Fibroblast of peridontal ligament (primary cell): Measurements from ENCODE around the gene BCAP31.
"Not testable (repeated sequence)": the region's sequence is repeated elsewhere in the genome, so short reads cannot be mapped to it uniquely, and the experiment has no call there.

Experiments
- DNase-seq: peaks from one replicate; pipeline ENCODE4 v3.0.0-alpha.2; 2010; ENCODE audit errors: extremely low read depth

Gene BCAP31

DNA sequence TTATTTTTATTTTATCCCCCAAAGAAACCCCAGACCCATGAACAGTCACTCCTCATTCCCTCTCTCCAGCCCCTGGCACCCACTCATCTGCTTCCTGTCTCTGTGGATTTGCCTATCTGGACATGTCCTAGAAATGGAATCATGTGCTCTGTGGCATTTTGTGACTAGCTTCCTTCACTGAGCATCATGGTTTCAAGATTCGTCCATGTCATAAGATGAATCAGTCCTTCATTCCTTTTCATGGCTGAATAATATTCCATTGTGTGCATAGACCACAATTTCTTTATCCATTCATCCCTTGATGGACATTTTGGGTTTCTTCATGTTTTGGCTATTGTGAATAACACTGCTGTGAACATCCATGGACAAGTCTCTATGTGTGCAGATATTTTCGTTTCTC is 10.7 kb upstream of the BCAP31 start:
- DNase-seq = no peak

GRCh38 chrX:153733651-153734240 is 9.6 kb upstream of the BCAP31 start:
- no peak for DNase-seq

- no peak for DNase-seq
Measured at GRCh38 chrX:153732401-153732800, 8.2 kb upstream of the BCAP31 start.

- DNase-seq = no peak
Measured at GRCh38 chrX:153731845-153732215, 7.6 kb upstream of the BCAP31 start.

- DNase-seq = no peak
Measured at GRCh38 chrX:153731117-153731844, 7.1 kb upstream of the BCAP31 start.

DNA sequence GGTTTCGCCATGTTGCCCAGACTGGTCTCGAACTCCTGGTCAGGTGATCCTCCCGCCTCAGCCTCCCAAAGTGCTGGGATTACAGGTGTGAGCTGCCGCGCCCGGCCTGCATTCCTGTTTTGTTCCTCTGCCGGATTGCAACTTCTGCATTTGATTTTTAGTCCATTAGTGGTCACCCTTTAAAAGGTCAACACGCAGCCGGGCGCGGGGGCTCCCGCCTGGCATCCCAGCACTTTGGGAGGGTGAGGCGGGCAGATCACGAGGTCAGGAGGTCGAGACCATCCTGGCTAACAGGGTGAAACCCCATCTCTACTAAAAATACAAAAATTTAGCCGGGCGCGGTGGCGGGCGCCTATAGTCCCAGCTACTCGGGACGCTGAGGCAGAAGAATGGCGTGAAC is 5.9 kb upstream of the BCAP31 start:
- DNase-seq = not testable (repeated sequence)

- no peak for DNase-seq
Measured at GRCh38 chrX:153728951-153729631, 4.9 kb upstream of the BCAP31 start.

DNA sequence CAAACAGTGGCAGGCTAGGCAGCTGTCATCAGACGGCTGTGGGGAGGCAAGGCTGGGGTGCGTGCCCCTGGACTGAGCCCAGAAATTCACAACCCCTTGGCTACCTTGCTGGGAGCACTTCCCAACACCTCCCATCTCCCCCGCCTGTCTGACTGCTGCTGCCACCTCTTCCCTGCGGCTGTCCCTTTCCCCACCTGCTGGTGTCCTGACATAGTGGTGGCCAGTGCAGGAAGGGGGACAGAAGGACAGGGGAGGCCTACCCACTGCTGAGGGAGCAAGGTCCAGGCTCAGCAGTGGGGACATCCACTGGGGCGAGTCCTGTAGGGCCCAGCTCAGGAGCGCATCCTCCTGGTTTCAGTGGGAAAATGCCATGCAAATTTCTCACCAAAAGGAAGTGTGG is 3.9 kb upstream of the BCAP31 start:
- no peak for DNase-seq

GRCh38 chrX:153727123-153727931 is 3.1 kb upstream of the BCAP31 start:
- DNase-seq = peak; percentile 21

DNA sequence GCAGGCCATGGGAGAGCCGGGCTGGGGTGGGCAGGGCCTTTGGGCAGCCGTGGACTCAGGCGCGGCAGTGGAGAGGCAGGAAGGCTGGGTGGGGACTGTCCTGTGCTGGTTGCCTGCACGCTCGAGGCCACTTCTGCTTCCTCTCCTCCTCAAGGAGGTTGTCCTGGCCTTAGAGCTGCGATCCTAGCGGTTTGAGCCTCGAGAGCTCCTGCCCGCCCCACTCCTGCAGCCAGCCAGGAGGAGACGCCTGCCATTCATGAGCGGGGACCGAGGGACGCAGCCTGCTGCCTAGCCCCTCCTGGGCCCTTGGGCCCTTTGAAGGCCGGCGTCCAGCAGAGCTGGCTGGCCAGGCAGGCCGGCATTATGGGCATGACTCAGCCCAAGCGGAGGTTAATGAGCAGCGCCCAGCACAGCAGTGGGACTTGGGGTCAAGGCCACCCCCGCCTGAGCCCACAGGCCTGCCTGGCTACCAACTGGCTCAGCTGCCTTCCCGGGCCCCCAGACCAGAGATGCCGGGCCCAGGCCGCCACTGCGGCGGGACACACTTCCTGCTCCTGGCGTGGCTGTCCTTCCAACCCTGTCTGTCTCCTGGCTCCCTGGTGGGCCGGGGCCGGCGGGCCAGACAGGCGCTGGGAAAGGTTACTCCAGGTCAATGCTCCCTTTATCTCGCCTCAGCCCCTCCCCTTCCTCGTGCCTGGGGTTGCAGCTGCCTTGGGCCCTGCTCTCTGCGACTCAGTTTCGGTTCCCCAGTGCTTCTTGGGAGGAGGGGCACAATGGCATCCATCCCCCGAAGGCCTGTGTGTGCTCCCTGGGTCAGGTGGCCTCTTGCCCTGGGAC is 2.3 kb upstream of the BCAP31 start:
- DNase-seq = peak; percentile 21

DNA sequence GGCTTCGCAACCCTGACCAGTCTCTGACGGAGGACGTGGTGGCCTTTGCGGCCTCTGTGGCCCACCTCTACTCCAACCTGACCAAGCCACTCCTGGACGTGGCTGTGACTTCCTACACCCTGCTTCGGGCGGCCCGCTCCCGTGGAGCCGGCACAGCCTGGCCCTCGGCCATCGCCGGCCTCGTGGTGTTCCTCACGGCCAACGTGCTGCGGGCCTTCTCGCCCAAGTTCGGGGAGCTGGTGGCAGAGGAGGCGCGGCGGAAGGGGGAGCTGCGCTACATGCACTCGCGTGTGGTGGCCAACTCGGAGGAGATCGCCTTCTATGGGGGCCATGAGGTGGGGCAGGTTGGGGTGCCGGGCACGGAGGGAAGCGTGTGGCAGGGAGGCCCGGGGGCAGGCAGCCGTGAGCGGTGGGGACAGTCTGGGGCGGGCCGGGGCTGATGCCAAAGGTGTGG is 1.7 kb upstream of the BCAP31 start:
- no peak for DNase-seq

DNA sequence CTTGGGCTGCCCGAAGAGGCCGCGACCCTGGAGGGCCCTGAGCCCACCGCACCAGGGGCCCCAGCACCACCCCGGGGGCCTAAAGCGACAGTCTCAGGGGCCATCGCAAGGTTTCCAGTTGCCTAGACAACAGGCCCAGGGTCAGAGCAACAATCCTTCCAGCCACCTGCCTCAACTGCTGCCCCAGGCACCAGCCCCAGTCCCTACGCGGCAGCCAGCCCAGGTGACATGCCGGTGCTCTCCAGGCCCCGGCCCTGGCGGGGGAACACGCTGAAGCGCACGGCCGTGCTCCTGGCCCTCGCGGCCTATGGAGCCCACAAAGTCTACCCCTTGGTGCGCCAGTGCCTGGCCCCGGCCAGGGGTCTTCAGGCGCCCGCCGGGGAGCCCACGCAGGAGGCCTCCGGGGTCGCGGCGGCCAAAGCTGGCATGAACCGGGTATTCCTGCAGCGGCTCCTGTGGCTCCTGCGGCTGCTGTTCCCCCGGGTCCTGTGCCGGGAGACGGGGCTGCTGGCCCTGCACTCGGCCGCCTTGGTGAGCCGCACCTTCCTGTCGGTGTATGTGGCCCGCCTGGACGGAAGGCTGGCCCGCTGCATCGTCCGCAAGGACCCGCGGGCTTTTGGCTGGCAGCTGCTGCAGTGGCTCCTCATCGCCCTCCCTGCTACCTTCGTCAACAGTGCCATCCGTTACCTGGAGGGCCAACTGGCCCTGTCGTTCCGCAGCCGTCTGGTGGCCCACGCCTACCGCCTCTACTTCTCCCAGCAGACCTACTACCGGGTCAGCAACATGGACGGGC is 1.0 kb upstream of the BCAP31 start:
- DNase-seq = no peak

DNA sequence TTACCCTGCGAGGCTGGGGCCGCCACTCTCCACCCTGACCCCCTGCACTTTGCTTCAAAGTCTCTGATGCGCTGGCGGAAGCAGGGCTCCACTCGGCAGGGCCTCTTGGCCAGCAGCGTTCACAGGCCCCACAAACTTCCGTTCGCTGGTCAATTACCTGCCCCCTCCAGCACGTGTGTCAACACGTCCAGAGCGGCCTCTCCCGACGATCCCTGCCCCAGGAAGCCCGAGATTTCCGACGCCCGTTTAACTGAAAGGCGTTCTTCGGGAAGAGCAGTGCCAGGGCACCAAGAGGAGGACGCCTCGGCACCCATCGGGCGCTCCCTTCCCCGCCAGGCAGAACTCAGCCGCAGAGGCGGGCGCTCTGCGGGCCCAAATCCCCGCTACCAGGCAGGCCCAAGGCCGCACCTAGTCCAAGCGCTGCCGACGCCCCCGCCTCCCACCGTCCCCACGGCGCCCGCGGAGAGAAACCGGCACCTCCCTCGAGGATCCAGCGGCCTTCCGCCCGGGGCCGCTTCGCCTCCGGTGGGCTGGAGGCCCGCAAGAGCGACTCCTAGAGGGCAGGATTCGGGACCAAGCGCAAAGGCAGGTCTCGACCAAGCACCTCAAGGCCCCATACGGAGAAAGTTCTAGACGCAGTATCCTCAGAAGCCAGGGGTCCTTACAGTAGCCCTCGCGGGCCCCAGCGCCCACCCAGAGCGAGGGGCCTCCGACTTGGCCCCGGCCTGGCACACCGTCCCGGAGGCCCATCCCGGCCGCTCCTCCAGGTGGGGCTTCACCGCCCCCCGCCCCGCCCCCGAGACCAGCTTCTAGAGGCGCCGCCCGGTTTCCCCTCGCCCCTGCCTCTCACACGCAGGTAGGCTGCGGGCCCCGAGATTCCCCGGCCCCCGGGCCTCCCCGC is 586 bp downstream of the BCAP31 start:
- peak; percentile 27 for DNase-seq

GRCh38 chrX:153722704-153723350 is 1.4 kb downstream of the BCAP31 start:
- peak; percentile 12 for DNase-seq

GRCh38 chrX:153719701-153720100 is 4.5 kb downstream of the BCAP31 start:
- no peak for DNase-seq

- no peak for DNase-seq
Measured at GRCh38 chrX:153719238-153719637, 4.9 kb downstream of the BCAP31 start.

DNA sequence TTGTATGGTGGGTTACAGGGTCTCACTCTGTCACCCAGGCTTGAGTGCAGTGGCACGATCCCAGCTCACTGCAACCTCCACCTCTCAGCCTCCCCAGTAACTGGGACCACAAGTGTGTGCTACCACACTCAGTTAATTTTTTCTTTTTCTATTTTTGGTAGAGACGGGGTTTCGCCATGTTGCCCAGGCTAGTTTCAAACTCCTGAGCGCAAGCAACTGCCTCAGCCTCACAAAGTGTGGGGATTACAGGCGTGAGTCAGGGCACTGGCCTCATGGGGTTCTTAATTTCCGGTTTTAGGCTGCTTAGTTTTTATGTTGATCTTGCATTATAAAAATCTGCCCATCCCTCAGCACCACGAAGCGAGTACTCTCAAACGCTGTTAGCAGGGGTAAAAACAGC is 6.7 kb downstream of the BCAP31 start:
- no peak for DNase-seq

DNA sequence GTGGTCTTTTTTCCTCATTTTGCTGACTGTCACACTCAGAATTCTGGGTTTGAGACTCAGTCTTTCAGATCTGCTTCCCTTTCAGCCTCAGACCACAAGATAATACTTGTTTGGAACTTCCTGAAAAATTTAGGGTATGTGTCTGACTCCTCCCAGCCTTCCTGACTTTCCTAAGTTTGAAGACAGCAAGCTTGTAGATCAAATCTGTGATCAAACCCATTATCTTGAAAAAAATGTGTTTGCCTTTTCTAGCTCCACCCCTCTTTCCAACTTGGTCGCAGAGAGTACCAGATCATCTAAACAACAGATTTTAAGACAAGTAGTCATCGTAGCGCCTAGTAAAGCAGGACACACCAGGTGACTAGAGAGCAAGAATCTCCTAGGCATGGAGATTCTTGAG is 9.9 kb downstream of the BCAP31 start:
- no peak for DNase-seq
